KMS-11 (cell line): ENCODE results near the gene NUP93.

Experiments used
- H2AFZ ChIP-seq: fragments of 200-600 bp; sonication (generic); 2 replicates; pipeline ENCODE4 v1.6.1; 2016; ENCODE audit warnings: antibody characterized with exemption, mixed run types, low read depth
- H3K27ac ChIP-seq: fragments of 200-600 bp; sonication (generic); 2 replicates; pipeline ENCODE4 v1.6.1; 2016; ENCODE audit warnings: mild to moderate bottlenecking, mixed run types
- H3K27me3 ChIP-seq: fragments of 200-600 bp; sonication (generic); 2 replicates; pipeline ENCODE4 v1.6.1; 2017; ENCODE audit warnings: mild to moderate bottlenecking, low read depth, mixed run types, moderate library complexity; ENCODE audit not compliant: insufficient read depth
- H3K36me3 ChIP-seq: fragments of 200-600 bp; sonication (generic); 2 replicates; pipeline ENCODE4 v1.6.1; 2017; ENCODE audit warnings: mild to moderate bottlenecking, mixed run types; ENCODE audit not compliant: insufficient read depth
- H3K4me1 ChIP-seq: fragments of 200-600 bp; sonication (generic); 2 replicates; pipeline ENCODE4 v1.6.1; 2016; ENCODE audit warnings: mild to moderate bottlenecking, low read depth, mixed run types; ENCODE audit not compliant: poor library complexity, severe bottlenecking
- H3K4me2 ChIP-seq: fragments of 200-600 bp; sonication (generic); 2 replicates; pipeline ENCODE4 v1.7.0; 2016; ENCODE audit warnings: mild to moderate bottlenecking, mixed run types
- H3K4me3 ChIP-seq: fragments of 200-600 bp; sonication (generic); IDR thresholded peaks from 2 replicates; pipeline ENCODE4 v1.6.1; 2017; ENCODE audit warnings: low read depth, low read length, mixed read lengths; ENCODE audit not compliant: insufficient read depth
- H3K79me2 ChIP-seq: fragments of 200-600 bp; sonication (generic); 2 replicates; pipeline ENCODE4 v1.6.1; 2016; ENCODE audit warnings: low read depth, mixed run types; ENCODE audit not compliant: insufficient read depth
- H3K9ac ChIP-seq: fragments of 200-600 bp; sonication (generic); 2 replicates; pipeline ENCODE4 v1.6.1; 2016; ENCODE audit warnings: mild to moderate bottlenecking, mixed run types
- H4K20me1 ChIP-seq: fragments of 200-600 bp; sonication (generic); 2 replicates; pipeline ENCODE4 v1.6.1; 2016; ENCODE audit warnings: mild to moderate bottlenecking, mixed run types; ENCODE audit not compliant: insufficient read depth
- CTCF ChIP-seq: fragments of 200-600 bp; sonication (generic); conservative IDR thresholded peaks from 2 replicates; pipeline ENCODE4 v1.6.1; 2017; ENCODE audit warnings: low read depth, mild to moderate bottlenecking, antibody characterized with exemption, low read length, moderate library complexity, mixed read lengths

Gene NUP93

DNA sequence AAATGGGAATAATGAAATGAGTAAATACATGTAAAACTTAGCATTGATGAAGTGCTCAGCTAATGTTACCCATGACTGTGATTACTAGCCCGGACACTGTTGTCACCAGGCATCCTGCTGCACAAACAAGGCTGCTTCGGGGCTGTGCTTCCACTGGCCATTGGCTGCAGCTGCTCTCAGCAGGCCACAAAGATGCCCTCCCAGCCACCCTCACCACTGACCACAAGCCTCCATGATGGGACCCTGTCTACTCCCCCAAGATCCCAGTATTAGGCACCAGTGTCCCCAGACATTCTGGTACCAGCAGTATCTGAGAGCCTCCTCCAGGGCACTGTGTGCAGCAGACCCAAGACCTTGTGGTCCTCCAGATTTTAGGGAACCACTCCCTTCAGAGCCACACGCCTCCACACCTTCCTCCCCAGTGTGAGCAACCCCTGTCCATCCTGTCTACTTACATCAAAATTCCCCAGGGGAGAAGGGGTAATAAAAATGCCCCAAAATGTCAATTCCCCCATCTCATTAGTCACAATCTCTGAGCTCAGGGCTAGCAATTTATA, 19.7 kb upstream of the NUP93 start:
- no peaks in the 10 kb centered on the region for H3K4me1 ChIP-seq
- no peak overlapping the region for H3K9ac ChIP-seq
- no peaks in the 10 kb centered on the region for H3K79me2 ChIP-seq
- no peak overlapping the region for H3K4me3 ChIP-seq
- no peak overlapping the region for H3K27ac ChIP-seq
- H4K20me1 ChIP-seq, result no peaks in the 10 kb centered on the region
- H3K4me2 ChIP-seq, result no peak overlapping the region
- no peaks in the 10 kb centered on the region for H3K27me3 ChIP-seq
- TF ChIP-seq CTCF, result no peak
- H3K36me3 ChIP-seq, result no peaks in the 10 kb centered on the region
- H2AFZ ChIP-seq, result no peak overlapping the region

DNA sequence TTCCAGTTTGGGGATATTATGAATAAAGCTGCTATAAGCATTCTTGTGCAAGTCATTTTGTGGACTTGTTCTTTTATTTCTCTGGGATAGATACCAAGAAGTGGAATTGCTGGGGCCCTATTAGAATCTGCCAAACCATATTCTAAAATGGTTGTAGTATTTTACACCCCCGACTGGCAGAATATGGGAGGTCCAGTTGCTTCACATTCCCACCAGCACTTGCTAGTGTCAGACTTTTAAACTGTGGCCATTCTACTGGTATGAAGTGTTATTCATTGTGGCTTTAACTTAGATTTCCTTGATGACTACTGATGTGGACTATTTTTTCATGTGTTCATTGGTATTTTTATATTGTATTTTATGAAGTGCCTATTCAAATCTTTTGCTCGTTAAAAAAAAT, 18.1 kb upstream of the NUP93 start:
- Histone ChIP-seq H4K20me1 (no peaks in the 10 kb centered on the region), H3K36me3 (no peaks in the 10 kb centered on the region), H2AFZ (no peak overlapping the region), H3K4me2 (no peak overlapping the region), H3K27me3 (no peaks in the 10 kb centered on the region), H3K9ac (no peak overlapping the region), H3K79me2 (no peaks in the 10 kb centered on the region), H3K4me1 (no peaks in the 10 kb centered on the region), H3K4me3 (no peak overlapping the region), H3K27ac (no peak overlapping the region)
- no peak for TF ChIP-seq CTCF

- Histone ChIP-seq H3K36me3 (no peaks in the 10 kb centered on the region), H2AFZ (no peak overlapping the region), H3K4me1 (no peaks in the 10 kb centered on the region), H4K20me1 (no peaks in the 10 kb centered on the region), H3K27ac (no peak overlapping the region), H3K79me2 (no peaks in the 10 kb centered on the region), H3K4me3 (no peak overlapping the region), H3K27me3 (no peaks in the 10 kb centered on the region), H3K9ac (no peak overlapping the region), H3K4me2 (no peak overlapping the region)
- no peak for TF ChIP-seq CTCF
These were observed 16.1 kb upstream of the NUP93 start for GRCh38 chr16:56713794-56714193.

DNA sequence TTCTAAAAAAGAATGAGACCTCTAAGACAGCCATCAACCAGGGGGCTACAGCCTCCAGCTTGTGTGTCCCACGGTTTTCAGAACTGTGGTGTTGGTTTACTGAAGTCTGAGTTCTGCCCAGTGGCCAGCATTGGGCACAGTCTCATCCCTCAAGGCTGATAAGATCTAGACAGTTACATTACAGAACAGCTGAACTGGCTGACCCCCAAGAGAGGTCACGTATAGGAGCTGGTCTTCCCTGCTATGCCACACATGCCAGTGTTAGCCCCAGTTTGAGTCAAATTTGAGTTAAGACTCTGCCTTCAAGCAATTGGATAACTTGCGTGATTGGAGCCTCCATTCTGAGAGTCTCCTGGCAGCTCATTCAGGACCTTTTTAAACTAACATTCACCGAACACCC, 14.8 kb upstream of the NUP93 start:
- no peaks in the 10 kb centered on the region for H3K79me2 ChIP-seq
- H2AFZ ChIP-seq, result no peak overlapping the region
- H4K20me1 ChIP-seq, result no peaks in the 10 kb centered on the region
- no peaks in the 10 kb centered on the region for H3K27me3 ChIP-seq
- H3K36me3 ChIP-seq, result no peaks in the 10 kb centered on the region
- H3K27ac ChIP-seq, result no peak overlapping the region
- no peak overlapping the region for H3K9ac ChIP-seq
- no peak overlapping the region for H3K4me2 ChIP-seq
- H3K4me3 ChIP-seq, result no peak overlapping the region
- H3K4me1 ChIP-seq, result no peaks in the 10 kb centered on the region
- no peak for TF ChIP-seq CTCF
